Astrocyte of the cerebellum (primary cell): ENCODE data around the gene VSTM4.

Experiments
- DNase-seq: peaks from one replicate; pipeline ENCODE4 v3.0.0-alpha.2; 2011; ENCODE audit warnings: low read depth
- H3K4me3 ChIP-seq: 2 replicates; pipeline ENCODE4 v1.5.1; 2011; ENCODE audit warnings: mild to moderate bottlenecking, low read depth, low read length, moderate library complexity
- CTCF ChIP-seq: IDR thresholded peaks from 2 replicates; pipeline ENCODE4 v1.5.1; 2012; ENCODE audit warnings: low read length, low read depth, moderate library complexity, mild to moderate bottlenecking; ENCODE audit errors: missing control alignments
- in situ Hi-C: cut with HindIII; loops from 2 replicates; pipeline ENCODE4 v1.10.0; 2017; ENCODE audit warnings: low sequenced_read_pairs

VSTM4 gene

GRCh38 chr10:49053053-49053997 is 62.0 kb downstream of the VSTM4 start:
- TF ChIP-seq CTCF = no peak
- no peak for DNase-seq
- H3K4me3 ChIP-seq = no peak overlapping the region
- in situ Hi-C loops = no loop called here

- DNase-seq = no peak
- H3K4me3 ChIP-seq = no peak overlapping the region
- TF ChIP-seq CTCF = no peak
- in situ Hi-C loops = no loop called here
These were observed 63.3 kb downstream of the VSTM4 start for GRCh38 chr10:49052069-49052468.

DNA sequence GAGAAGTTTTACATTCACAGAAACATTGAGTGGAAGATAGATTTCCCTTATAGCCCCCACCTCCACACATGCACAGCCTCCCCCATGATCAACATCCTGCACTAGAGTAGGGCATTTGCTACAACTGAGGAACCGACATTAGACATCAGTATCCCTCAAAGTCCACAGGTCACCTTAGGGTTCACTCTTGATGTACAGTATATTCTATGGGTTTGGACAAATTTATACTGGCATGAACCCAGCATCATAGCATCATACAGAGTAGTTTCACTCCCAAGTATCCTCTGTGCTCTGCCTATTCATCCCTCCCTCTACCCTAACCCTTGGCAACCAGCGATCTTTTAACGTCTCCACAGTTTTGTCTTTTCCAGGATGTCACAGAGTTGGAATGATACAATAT is 64.4 kb downstream of the VSTM4 start:
- in situ Hi-C loops = no loop called here
- DNase-seq = no peak
- TF ChIP-seq CTCF = no peak

GRCh38 chr10:49050366-49050765 is 65.0 kb downstream of the VSTM4 start:
- in situ Hi-C loops = no loop called here
- no peak for DNase-seq
- TF ChIP-seq CTCF = no peak
- H3K4me3 ChIP-seq = no peak overlapping the region

More for the DNA sequence above, 64.4 kb downstream of the VSTM4 start:
- H3K4me3 ChIP-seq = no peak overlapping the region

DNA sequence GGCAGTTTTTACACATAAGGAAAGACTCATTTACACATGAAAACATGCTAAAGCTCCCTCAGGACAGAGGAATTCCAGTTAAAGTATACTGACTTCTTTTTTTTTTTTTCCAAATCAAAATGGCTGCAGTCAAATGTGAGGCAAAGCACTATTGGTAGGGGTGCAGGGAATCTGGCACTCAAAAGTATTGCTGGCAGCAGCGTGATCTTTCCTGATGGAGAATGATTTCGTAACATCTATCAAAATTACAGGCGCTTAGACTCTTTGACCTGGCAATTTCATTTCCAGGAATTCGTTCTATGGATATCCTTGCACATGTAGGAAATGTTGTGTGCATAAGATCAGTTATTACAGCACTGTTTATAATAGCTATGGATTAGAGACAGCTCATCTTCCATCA is 65.7 kb downstream of the VSTM4 start:
- no peak for DNase-seq
- H3K4me3 ChIP-seq = no peak overlapping the region
- in situ Hi-C loops = no loop called here
- TF ChIP-seq CTCF = no peak

- in situ Hi-C loops = no loop called here
- H3K4me3 ChIP-seq = no peak overlapping the region
- no peak for DNase-seq
These were observed 68.1 kb downstream of the VSTM4 start for GRCh38 chr10:49047128-49047639.

More at GRCh38 chr10:49047128-49047639, 68.1 kb downstream of the VSTM4 start:
- TF ChIP-seq CTCF = no peak
